MCF 10A (cell line): ENCODE results near the gene CCDC83. TPM values are rescaled to one million over a fixed set of nuclear protein-coding genes. Genes with fewer than 3 reads are reported as not detected.

ENCODE experiments used
- Bru-seq: library from RNA; stranded (reverse); fragments of 400-500 nt; gene quantifications from one replicate; lab custom pipeline; 2021; lab: Mats Ljungman, UMichigan
- BruChase-seq, 2 experiments: library from RNA; stranded (reverse); fragments of 400-500 nt; gene quantifications; one replicate each; lab custom pipeline; 2021; lab: Mats Ljungman, UMichigan
- BruUV-seq: library from RNA; stranded (reverse); fragments of 400-500 nt; replicated peaks from 2 replicates; lab custom pipeline; 2021; lab: Mats Ljungman, UMichigan
- CTCF ChIA-PET: fragments of 300-600 bp; sonication (Branson Sonifier 250); formaldehyde crosslinking; extraction: SDS; loops from one replicate; lab custom pipeline; 2021; ENCODE audit warnings: antibody characterized with exemption, inconsistent platforms; lab: Yijun Ruan, JAX
- POLR2A ChIA-PET: fragments of 300-600, 350-650 bp; sonication (Branson Sonifier 250); formaldehyde crosslinking; extraction: SDS; loops from one replicate; lab custom pipeline; 2020; ENCODE audit warnings: antibody characterized with exemption, inconsistent platforms; lab: Yijun Ruan, JAX
- DNase-seq: peaks from one replicate; pipeline ENCODE4 v3.0.0-alpha.2; 2018; ENCODE audit not compliant: unreplicated experiment
- H3K27ac Mint-ChIP-seq: one replicate; pipeline ENCODE4 v1.8.0; 2022; ENCODE audit warnings: mild to moderate bottlenecking, low read depth, mixed read lengths; ENCODE audit not compliant: unreplicated experiment
- H3K27me3 Mint-ChIP-seq: one replicate; pipeline ENCODE4 v1.8.0; 2022; ENCODE audit warnings: mixed read lengths; ENCODE audit not compliant: insufficient read depth, unreplicated experiment
- H3K36me3 Mint-ChIP-seq: one replicate; pipeline ENCODE4 v1.8.0; 2022; ENCODE audit warnings: mild to moderate bottlenecking, moderate library complexity, mixed read lengths; ENCODE audit not compliant: insufficient read depth, unreplicated experiment
- H3K4me1 Mint-ChIP-seq: one replicate; pipeline ENCODE4 v1.8.0; 2022; ENCODE audit warnings: mixed read lengths; ENCODE audit not compliant: insufficient read depth, unreplicated experiment
- H3K4me3 Mint-ChIP-seq: one replicate; pipeline ENCODE4 v1.8.0; 2022; ENCODE audit warnings: mild to moderate bottlenecking, moderate library complexity, mixed read lengths; ENCODE audit not compliant: unreplicated experiment
- H3K9me3 Mint-ChIP-seq: one replicate; pipeline ENCODE4 v1.8.0; 2022; ENCODE audit warnings: mixed read lengths; ENCODE audit not compliant: unreplicated experiment
- intact Hi-C: fragments of 100-400 bp; cut with micrococcal nuclease; formaldehyde crosslinking; loops from 2 replicates; pipeline ENCODE4 v1.14.1; 2022
- long read RNA-seq: library from polyadenylated mRNA; stranded (forward); transcript quantifications from one replicate; pipeline ENCODE4 v2.0.0, GENCODE V29; 2022
- total RNA-seq: library from RNA; stranded (reverse); gene quantifications from 2 replicates; pipeline ENCODE4 v1.2.3, GENCODE V29; 2022
- TF ChIP-seq, protein P1 (sequence below): fragments of 200-600 bp; IDR thresholded peaks from one replicate; pipeline ENCODE4 v1.8.0; 2022; ENCODE audit warnings: antibody characterized with exemption, mild to moderate bottlenecking; ENCODE audit not compliant: unreplicated experiment

CCDC83 gene
- total RNA-seq = not detected in 2 replicates
- Bru-seq, nascent RNA = percentile 2 among the genes with signal in this experiment
- not detected for BruChase-seq, experiment 1, labeled RNA remaining after a 6-hour chase
- not detected for BruChase-seq, experiment 2, labeled RNA remaining after a 2-hour chase
- long read RNA-seq = 0 reads

DNA sequence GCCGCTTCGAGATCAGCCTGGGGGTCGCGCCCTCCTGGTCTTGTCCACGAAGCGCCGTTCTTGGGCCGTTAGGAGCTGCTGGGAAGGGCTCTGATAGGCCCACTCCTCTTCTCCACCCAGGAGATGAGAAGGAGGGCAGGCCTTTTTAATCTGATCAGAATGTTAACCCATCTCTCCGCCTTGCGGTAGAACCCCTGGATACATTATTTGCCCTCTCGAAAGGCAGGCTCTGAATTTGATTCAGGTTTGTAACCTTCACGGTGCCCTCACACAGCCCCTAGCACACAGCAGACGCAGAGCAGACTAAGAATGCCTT lies at the start of gene CCDC83:
Gene CCDC83, plus strand, starts transcription at position 43 of the 316 bp plus-strand sequence. CDS start 9,741 bp downstream, outside the sequence.
- Mint-ChIP-seq H3K36me3 (no peaks in the 10 kb centered on the region), H3K9me3 (peaks cover 10% of the 10 kb centered on the region), H3K27ac (peak within 1 kb of the TSS; percentile 87), H3K27me3 (no peaks in the 10 kb centered on the region), H3K4me3 (peak within 1 kb of the TSS; percentile 76), H3K4me1 (no peaks in the 10 kb centered on the region)
- ChIA-PET POLR2A (interaction anchor here (1.0 to 1.7 kb wide), 5 partner anchors 10 to 447 kb away, joined by 3 to 9 read pairs (median 5); partner anchors contain the start of gene HIKESHI), CTCF (interaction anchor here (0.6 to 2.2 kb wide), 38 partner anchors 9 to 837 kb away, joined by 3 to 28 read pairs (median 4); no protein-coding TSS in a partner anchor)
- intact Hi-C loops = loop anchor here (1.0 to 10.0 kb wide), 8 partner anchors 190 to 964 kb away; no protein-coding TSS in a partner anchor
- no peak for DNase-seq
- TF ChIP-seq, protein P1, sequence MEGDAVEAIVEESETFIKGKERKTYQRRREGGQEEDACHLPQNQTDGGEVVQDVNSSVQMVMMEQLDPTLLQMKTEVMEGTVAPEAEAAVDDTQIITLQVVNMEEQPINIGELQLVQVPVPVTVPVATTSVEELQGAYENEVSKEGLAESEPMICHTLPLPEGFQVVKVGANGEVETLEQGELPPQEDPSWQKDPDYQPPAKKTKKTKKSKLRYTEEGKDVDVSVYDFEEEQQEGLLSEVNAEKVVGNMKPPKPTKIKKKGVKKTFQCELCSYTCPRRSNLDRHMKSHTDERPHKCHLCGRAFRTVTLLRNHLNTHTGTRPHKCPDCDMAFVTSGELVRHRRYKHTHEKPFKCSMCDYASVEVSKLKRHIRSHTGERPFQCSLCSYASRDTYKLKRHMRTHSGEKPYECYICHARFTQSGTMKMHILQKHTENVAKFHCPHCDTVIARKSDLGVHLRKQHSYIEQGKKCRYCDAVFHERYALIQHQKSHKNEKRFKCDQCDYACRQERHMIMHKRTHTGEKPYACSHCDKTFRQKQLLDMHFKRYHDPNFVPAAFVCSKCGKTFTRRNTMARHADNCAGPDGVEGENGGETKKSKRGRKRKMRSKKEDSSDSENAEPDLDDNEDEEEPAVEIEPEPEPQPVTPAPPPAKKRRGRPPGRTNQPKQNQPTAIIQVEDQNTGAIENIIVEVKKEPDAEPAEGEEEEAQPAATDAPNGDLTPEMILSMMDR = no peak
- no TSS peak for BruUV-seq

DNA sequence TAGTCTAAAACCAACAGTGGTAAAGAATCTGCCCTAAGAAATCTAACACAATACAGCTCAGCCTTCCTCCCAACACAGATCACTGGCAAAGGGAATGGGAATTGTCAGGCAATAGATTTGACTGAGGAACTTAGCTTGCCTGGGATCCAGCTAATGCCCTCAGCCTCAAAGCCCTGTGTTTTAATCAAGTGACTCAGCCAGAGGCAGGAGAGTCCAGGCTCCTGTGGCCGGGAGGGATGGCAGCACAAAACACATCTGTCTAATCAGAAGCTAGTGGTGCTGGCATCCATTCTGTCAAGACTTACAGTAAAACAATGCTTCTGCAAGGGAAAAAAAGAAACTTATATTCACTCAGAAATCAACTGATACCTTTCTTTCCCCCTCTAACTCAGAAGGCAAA lies 49.8 kb upstream of the CCDC83 start:
- H3K36me3 Mint-ChIP-seq = no peaks in the 10 kb centered on the region
- TF ChIP-seq, protein P1 = no peak
- no peak overlapping the region for H3K27ac Mint-ChIP-seq
- POLR2A ChIA-PET = no interaction called here
- DNase-seq = no peak
- no TSS peak for BruUV-seq
- intact Hi-C loops = no loop called here
- no peaks in the 10 kb centered on the region for H3K27me3 Mint-ChIP-seq
- CTCF ChIA-PET = interaction anchor here (1.0 kb wide), 1 partner anchor 8 kb away, joined by 3 read pairs; no protein-coding TSS in a partner anchor
- H3K4me1 Mint-ChIP-seq = peaks cover 11% of the 10 kb centered on the region
- no peak overlapping the region for H3K4me3 Mint-ChIP-seq
- H3K9me3 Mint-ChIP-seq = no peaks in the 10 kb centered on the region

DNA sequence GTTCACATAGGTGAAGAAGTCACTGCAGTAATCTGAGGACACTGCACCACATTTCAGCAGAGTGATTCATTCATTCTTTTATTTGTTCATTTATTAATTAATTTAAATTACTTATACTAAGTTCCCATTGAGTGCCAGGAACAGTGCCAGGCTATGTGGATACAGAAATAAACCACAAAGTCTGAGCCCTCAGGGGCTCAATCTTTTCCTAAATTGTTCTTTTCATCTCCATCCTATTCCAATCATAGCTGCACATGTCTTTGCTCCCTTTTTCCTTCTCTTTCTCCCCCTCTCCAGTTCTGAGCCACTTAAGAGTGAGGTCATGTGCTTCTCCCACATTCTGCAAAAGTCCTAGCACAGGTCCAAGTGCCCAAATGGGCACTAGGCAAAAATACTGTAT lies 49.2 kb upstream of the CCDC83 start:
- POLR2A ChIA-PET = interaction anchor here (0.6 to 1.3 kb wide), 2 partner anchors 27 to 158 kb away, joined by 3 to 5 read pairs; partner anchors contain the start of gene TMEM126A
- no peak for DNase-seq
- TF ChIP-seq, protein P1 = no peak
- no peaks in the 10 kb centered on the region for H3K9me3 Mint-ChIP-seq
- no peak overlapping the region for H3K4me3 Mint-ChIP-seq
- no TSS peak for BruUV-seq
- no peak overlapping the region for H3K27ac Mint-ChIP-seq
- H3K36me3 Mint-ChIP-seq = no peaks in the 10 kb centered on the region
- CTCF ChIA-PET = interaction anchor here (1.0 to 1.9 kb wide), 2 partner anchors 8 to 113 kb away, joined by 3 to 4 read pairs; no protein-coding TSS in a partner anchor
- no peaks in the 10 kb centered on the region for H3K27me3 Mint-ChIP-seq
- H3K4me1 Mint-ChIP-seq = peaks cover 11% of the 10 kb centered on the region
- intact Hi-C loops = no loop called here

DNA sequence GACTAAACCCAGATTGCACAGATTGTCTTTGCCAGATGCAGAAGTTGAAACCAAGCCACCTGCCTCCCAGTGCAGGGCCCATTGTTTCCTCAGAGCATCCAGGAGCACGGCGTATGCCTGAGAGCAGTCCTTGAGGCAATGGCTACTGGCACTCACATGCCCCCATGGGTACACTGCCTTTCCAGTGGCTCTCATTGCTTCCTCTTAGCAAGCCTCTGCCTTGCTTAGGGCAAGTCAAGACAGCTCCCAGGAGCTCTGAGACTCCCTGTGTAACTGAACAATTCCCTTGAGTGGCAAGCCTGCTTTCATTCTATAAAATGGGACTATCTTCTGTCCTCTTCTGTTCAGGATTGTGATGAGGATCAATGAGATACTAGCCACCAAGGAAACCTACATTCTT lies 48.3 kb upstream of the CCDC83 start:
- H3K27me3 Mint-ChIP-seq = no peaks in the 10 kb centered on the region
- CTCF ChIA-PET = interaction anchor here (0.6 to 1.9 kb wide), 4 partner anchors 48 to 114 kb away, joined by 3 to 4 read pairs (median 4); no protein-coding TSS in a partner anchor
- TF ChIP-seq, protein P1 = no peak
- peak overlapping the region; percentile 39 for H3K27ac Mint-ChIP-seq
- no TSS peak for BruUV-seq
- POLR2A ChIA-PET = interaction anchor here (1.0 to 1.4 kb wide), 4 partner anchors 9 to 178 kb away, joined by 3 to 5 read pairs (median 4); partner anchors contain the start of genes TMEM126A and TMEM126B
- H3K4me3 Mint-ChIP-seq = no peak overlapping the region
- no peaks in the 10 kb centered on the region for H3K36me3 Mint-ChIP-seq
- no peaks in the 10 kb centered on the region for H3K9me3 Mint-ChIP-seq
- H3K4me1 Mint-ChIP-seq = peaks cover 11% of the 10 kb centered on the region
- DNase-seq = peak; percentile 56
- intact Hi-C loops = no loop called here
